ENCODE results near the gene RNF213.

The RNF213 gene

DNA sequence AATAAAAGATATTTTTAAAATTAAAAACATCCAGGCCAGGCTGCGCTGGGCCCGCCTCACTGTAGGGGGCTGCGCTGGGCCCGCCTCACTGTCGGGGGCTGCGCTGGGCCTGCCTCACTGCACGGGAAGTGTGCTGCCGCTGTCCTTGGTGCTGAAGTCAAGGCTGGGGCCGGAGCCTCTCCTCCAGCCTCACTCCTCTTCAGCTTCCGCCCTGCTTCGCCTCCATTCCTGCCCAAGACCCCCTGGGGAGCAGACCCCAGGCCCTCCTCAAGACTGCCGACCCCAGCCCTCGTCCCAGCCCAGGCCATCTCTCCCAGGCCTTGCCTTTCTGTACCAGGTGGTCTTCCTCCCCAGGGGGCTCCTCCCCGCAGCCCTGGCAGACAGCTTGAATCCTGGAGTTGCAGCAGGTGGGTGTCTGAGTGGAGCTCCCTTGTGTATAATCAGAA is 180.5 kb downstream of the RNF213 start:
- Histone ChIP-seq H3K27me3 (ENCODE audit: insufficient read depth, low read length) (peaks cover 8% of the 10 kb centered on the region; the same call in 1 of the 2 replicates), H3K9me2 (ENCODE audit: low read depth, low read length) (no peaks in the 10 kb centered on the region), H2AFZ (ENCODE audit: low read length) (no peak overlapping the region), H3K4me3 (ENCODE audit: low read depth, low read length, poor library complexity, severe bottlenecking) (no peak overlapping the region), H3K4me1 (ENCODE audit: insufficient read depth, low read length, severe bottlenecking) (no peaks in the 10 kb centered on the region), H4K20me1 (ENCODE audit: insufficient read depth, low read length) (no peaks in the 10 kb centered on the region), H3K9ac (ENCODE audit: low read length) (no peak overlapping the region), H3K36me3 (ENCODE audit: insufficient read depth, low read length) (no peaks in the 10 kb centered on the region), H3K27ac (ENCODE audit: low read depth, low read length, poor library complexity, severe bottlenecking) (no peak overlapping the region), H3F3A (ENCODE audit: insufficient read depth, low read length) (no peaks in the 10 kb centered on the region), H3K4me2 (ENCODE audit: low read length) (no peak overlapping the region), H3K79me2 (ENCODE audit: insufficient read depth, low read length) (no peaks in the 10 kb centered on the region), H3K9me3 (ENCODE audit: low read length) (no peaks in the 10 kb centered on the region)
- TF ChIP-seq, protein P1, sequence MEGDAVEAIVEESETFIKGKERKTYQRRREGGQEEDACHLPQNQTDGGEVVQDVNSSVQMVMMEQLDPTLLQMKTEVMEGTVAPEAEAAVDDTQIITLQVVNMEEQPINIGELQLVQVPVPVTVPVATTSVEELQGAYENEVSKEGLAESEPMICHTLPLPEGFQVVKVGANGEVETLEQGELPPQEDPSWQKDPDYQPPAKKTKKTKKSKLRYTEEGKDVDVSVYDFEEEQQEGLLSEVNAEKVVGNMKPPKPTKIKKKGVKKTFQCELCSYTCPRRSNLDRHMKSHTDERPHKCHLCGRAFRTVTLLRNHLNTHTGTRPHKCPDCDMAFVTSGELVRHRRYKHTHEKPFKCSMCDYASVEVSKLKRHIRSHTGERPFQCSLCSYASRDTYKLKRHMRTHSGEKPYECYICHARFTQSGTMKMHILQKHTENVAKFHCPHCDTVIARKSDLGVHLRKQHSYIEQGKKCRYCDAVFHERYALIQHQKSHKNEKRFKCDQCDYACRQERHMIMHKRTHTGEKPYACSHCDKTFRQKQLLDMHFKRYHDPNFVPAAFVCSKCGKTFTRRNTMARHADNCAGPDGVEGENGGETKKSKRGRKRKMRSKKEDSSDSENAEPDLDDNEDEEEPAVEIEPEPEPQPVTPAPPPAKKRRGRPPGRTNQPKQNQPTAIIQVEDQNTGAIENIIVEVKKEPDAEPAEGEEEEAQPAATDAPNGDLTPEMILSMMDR (IDR thresholded peaks at IDR 0.05; ENCODE audit: low read length): no peak
- TF ChIP-seq EZH2 (IDR thresholded peaks at IDR 0.05; ENCODE audit: borderline replicate concordance, low read length): no peak

DNA sequence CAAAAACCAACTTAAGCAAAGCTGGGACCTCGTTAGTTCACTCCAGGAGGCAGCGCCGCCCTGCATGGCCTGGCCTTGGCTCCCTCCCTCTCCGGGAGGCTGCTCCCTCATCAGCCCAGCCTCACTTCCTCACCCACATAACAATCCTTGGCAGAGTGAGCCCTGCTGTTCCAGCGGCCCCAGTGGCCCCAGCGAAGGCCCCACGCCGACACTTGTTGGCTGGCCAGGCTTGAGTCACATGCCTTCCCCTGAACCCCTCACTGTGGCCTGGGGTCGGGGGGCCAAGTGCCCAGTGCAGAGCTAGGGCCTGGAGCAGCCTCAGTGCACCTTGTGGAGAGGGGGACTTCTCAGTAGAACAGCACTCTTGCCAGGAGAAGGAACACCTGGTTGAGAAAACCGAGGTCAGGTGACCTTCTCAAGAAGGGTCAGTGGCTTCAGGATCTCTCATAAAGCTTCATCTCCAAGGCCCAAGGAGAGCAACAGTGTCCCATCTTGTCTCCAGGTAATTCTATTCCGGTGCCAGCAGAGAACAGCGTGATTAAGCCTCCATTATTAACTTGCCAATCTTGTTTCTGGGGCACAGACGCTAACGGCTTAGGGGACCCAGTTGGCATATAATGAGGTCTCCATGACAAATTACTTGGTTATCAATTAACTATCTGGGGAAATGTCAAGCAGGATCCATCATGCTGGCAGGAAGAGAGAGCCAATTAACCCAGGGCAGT is 181.1 kb downstream of the RNF213 start:
- Histone ChIP-seq H3K9me2 (ENCODE audit: low read depth, low read length) (no peaks in the 10 kb centered on the region), H3F3A (ENCODE audit: insufficient read depth, low read length) (no peaks in the 10 kb centered on the region), H3K27me3 (ENCODE audit: insufficient read depth, low read length) (peaks cover 8% of the 10 kb centered on the region; the same call in 1 of the 2 replicates), H3K79me2 (ENCODE audit: insufficient read depth, low read length) (no peaks in the 10 kb centered on the region), H3K4me1 (ENCODE audit: insufficient read depth, low read length, severe bottlenecking) (no peaks in the 10 kb centered on the region), H3K4me3 (ENCODE audit: low read depth, low read length, poor library complexity, severe bottlenecking) (no peak overlapping the region), H3K9me3 (ENCODE audit: low read length) (no peaks in the 10 kb centered on the region), H2AFZ (ENCODE audit: low read length) (no peak overlapping the region), H3K4me2 (ENCODE audit: low read length) (no peak overlapping the region), H3K27ac (ENCODE audit: low read depth, low read length, poor library complexity, severe bottlenecking) (no peak overlapping the region), H4K20me1 (ENCODE audit: insufficient read depth, low read length) (no peaks in the 10 kb centered on the region), H3K36me3 (ENCODE audit: insufficient read depth, low read length) (no peaks in the 10 kb centered on the region), H3K9ac (ENCODE audit: low read length) (no peak overlapping the region)
- TF ChIP-seq EZH2 (IDR thresholded peaks at IDR 0.05; ENCODE audit: borderline replicate concordance, low read length): no peak
- TF ChIP-seq, protein P1 (IDR thresholded peaks at IDR 0.05; ENCODE audit: low read length): no peak

DNA sequence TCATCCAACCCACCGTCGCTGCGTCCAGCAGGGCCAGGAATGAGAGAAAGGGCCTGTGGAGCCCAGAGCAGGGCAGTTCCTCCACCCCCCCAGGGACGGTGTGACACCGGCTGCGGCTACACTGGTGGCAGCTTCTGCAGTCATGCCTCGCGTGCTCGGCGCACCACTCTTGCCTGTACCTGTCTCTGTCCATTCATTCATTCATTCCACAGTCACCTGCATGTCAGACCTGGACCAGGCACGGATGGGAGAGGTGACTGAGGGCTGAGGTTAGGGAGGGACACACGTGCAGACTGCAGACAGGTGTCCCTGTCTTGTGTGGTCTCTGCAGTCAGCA is 181.6 kb downstream of the RNF213 start:
- no peak overlapping the region for H3K4me3 ChIP-seq (ENCODE audit: low read depth, low read length, poor library complexity, severe bottlenecking)
- no peak overlapping the region for H2AFZ ChIP-seq (ENCODE audit: low read length)
- H3F3A ChIP-seq (ENCODE audit: insufficient read depth, low read length): no peaks in the 10 kb centered on the region
- H3K9me3 ChIP-seq (ENCODE audit: low read length): no peaks in the 10 kb centered on the region
- no peaks in the 10 kb centered on the region for H3K4me1 ChIP-seq (ENCODE audit: insufficient read depth, low read length, severe bottlenecking)
- no peaks in the 10 kb centered on the region for H3K36me3 ChIP-seq (ENCODE audit: insufficient read depth, low read length)
- no peak overlapping the region for H3K27ac ChIP-seq (ENCODE audit: low read depth, low read length, poor library complexity, severe bottlenecking)
- H4K20me1 ChIP-seq (ENCODE audit: insufficient read depth, low read length): no peaks in the 10 kb centered on the region
- H3K9me2 ChIP-seq (ENCODE audit: low read depth, low read length): no peaks in the 10 kb centered on the region
- no peak overlapping the region for H3K9ac ChIP-seq (ENCODE audit: low read length)
- H3K4me2 ChIP-seq (ENCODE audit: low read length): no peak overlapping the region
- no peak for TF ChIP-seq EZH2 (IDR thresholded peaks at IDR 0.05; ENCODE audit: borderline replicate concordance, low read length)
- TF ChIP-seq, protein P1 (IDR thresholded peaks at IDR 0.05; ENCODE audit: low read length): no peak
- H3K27me3 ChIP-seq (ENCODE audit: insufficient read depth, low read length): peaks cover 8% of the 10 kb centered on the region; the same call in 1 of the 2 replicates
- H3K79me2 ChIP-seq (ENCODE audit: insufficient read depth, low read length): no peaks in the 10 kb centered on the region
